ENCODE results near the gene SEC11C.

DNA sequence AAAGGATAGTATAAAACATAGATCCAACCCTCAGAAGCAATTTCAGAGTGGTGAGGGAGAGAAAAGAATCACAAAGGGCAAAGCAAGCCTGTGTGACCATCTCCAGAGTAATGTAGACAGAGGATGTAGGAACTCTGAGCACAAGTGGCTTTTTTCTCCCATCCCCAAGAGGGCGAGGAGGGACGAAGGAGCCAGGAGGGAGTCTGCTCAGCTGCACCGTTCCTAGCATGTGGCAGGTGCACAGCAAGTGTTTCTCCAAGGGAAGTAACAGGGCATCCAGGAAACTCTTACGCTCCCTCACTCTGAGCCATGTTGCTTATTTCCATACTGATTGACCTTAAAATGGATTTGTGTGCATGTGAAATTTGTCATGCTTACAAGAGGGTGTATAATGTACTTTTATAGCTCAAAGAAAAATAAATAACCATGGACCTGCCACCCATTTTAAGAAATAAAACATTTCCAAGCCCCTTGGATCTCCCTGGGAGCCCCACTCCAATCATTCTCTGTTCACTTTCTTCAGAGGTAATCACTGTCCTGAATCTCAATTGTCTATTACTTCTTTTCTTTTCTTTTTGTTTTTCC lies 37.8 kb upstream of the SEC11C start:
- no peak for TF ChIP-seq POLR2A (IDR thresholded peaks at IDR 0.05)
- TF ChIP-seq, protein P1, sequence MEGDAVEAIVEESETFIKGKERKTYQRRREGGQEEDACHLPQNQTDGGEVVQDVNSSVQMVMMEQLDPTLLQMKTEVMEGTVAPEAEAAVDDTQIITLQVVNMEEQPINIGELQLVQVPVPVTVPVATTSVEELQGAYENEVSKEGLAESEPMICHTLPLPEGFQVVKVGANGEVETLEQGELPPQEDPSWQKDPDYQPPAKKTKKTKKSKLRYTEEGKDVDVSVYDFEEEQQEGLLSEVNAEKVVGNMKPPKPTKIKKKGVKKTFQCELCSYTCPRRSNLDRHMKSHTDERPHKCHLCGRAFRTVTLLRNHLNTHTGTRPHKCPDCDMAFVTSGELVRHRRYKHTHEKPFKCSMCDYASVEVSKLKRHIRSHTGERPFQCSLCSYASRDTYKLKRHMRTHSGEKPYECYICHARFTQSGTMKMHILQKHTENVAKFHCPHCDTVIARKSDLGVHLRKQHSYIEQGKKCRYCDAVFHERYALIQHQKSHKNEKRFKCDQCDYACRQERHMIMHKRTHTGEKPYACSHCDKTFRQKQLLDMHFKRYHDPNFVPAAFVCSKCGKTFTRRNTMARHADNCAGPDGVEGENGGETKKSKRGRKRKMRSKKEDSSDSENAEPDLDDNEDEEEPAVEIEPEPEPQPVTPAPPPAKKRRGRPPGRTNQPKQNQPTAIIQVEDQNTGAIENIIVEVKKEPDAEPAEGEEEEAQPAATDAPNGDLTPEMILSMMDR (IDR thresholded peaks at IDR 0.05): no peak

Measured in adrenal gland (tissue), 5 donors.